GM19397 (cell line): ENCODE data around the gene ATL1.
"Not testable (repeated sequence)": the region's sequence is repeated elsewhere in the genome, so short reads cannot be mapped to it uniquely, and the experiment has no call there.

Experiments used
- ATAC-seq: cut with Tn5 transposase; IDR thresholded peaks from one replicate; pipeline ENCODE4 v1.9.1; 2021; ENCODE audit warnings: mild to moderate bottlenecking, moderate library complexity; ENCODE audit not compliant: unreplicated experiment

Gene ATL1

GRCh38 chr14:50600849-50601248 is 40.9 kb downstream of the ATL1 start:
- no peak for ATAC-seq

- ATAC-seq = no peak
These were observed 41.4 kb downstream of the ATL1 start for GRCh38 chr14:50601394-50601793.

GRCh38 chr14:50602035-50602434 is 42.1 kb downstream of the ATL1 start:
- ATAC-seq = no peak

GRCh38 chr14:50603565-50603964 is 43.6 kb downstream of the ATL1 start:
- ATAC-seq = no peak

GRCh38 chr14:50605766-50606165 is 45.8 kb downstream of the ATL1 start:
- no peak for ATAC-seq

GRCh38 chr14:50606468-50606867 is 46.5 kb downstream of the ATL1 start:
- no peak for ATAC-seq

- ATAC-seq = no peak
These were observed 47.2 kb downstream of the ATL1 start for GRCh38 chr14:50607181-50607580.

- ATAC-seq = no peak
These were observed 47.8 kb downstream of the ATL1 start for GRCh38 chr14:50607761-50608160.

GRCh38 chr14:50608302-50608851 is 48.4 kb downstream of the ATL1 start:
- ATAC-seq = no peak

- ATAC-seq = no peak
These were observed 50.5 kb downstream of the ATL1 start for GRCh38 chr14:50610465-50610864.

GRCh38 chr14:50612806-50613205 is 52.9 kb downstream of the ATL1 start:
- ATAC-seq = no peak

- no peak for ATAC-seq
These were observed 55.1 kb downstream of the ATL1 start for GRCh38 chr14:50615056-50615455.

GRCh38 chr14:50615552-50615951 is 55.6 kb downstream of the ATL1 start:
- ATAC-seq = no peak

- no peak for ATAC-seq
These were observed 56.3 kb downstream of the ATL1 start for GRCh38 chr14:50616275-50616674.

- ATAC-seq = no peak
These were observed 59.7 kb downstream of the ATL1 start for GRCh38 chr14:50619569-50620141.

- ATAC-seq = no peak
These were observed 60.4 kb downstream of the ATL1 start for GRCh38 chr14:50620341-50620740.

GRCh38 chr14:50622978-50623377 is 63.0 kb downstream of the ATL1 start:
- no peak for ATAC-seq

- no peak for ATAC-seq
These were observed 64.5 kb downstream of the ATL1 start for GRCh38 chr14:50624447-50624846.

GRCh38 chr14:50624947-50625346 is 65.0 kb downstream of the ATL1 start:
- not testable (repeated sequence) for ATAC-seq

- no peak for ATAC-seq
These were observed 71.5 kb downstream of the ATL1 start for GRCh38 chr14:50631408-50631821.

- no peak for ATAC-seq
These were observed 74.0 kb downstream of the ATL1 start for GRCh38 chr14:50633954-50634353.

- ATAC-seq = no peak
These were observed 75.2 kb downstream of the ATL1 start for GRCh38 chr14:50635141-50635540.

GRCh38 chr14:50647282-50647681 is 87.3 kb downstream of the ATL1 start:
- peak; percentile 91 for ATAC-seq
